AG09319 (cell line): Measurements from ENCODE around the gene ATP9A.

Experiments
- DNase-seq: peaks from one replicate; pipeline ENCODE4 v3.0.0-alpha.2; 2010; ENCODE audit warnings: low read depth; ENCODE audit errors: extremely low read depth
- TF ChIP-seq, protein P1 (sequence below): IDR thresholded peaks from 2 replicates; pipeline ENCODE4 v1.5.1; 2011; ENCODE audit warnings: low read depth, mild to moderate bottlenecking, inconsistent platforms, low read length, moderate library complexity

ATP9A gene

GRCh38 chr20:51696304-51697071 is 71.7 kb downstream of the ATP9A start:
- TF ChIP-seq, protein P1, sequence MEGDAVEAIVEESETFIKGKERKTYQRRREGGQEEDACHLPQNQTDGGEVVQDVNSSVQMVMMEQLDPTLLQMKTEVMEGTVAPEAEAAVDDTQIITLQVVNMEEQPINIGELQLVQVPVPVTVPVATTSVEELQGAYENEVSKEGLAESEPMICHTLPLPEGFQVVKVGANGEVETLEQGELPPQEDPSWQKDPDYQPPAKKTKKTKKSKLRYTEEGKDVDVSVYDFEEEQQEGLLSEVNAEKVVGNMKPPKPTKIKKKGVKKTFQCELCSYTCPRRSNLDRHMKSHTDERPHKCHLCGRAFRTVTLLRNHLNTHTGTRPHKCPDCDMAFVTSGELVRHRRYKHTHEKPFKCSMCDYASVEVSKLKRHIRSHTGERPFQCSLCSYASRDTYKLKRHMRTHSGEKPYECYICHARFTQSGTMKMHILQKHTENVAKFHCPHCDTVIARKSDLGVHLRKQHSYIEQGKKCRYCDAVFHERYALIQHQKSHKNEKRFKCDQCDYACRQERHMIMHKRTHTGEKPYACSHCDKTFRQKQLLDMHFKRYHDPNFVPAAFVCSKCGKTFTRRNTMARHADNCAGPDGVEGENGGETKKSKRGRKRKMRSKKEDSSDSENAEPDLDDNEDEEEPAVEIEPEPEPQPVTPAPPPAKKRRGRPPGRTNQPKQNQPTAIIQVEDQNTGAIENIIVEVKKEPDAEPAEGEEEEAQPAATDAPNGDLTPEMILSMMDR, result no peak
- DNase-seq, result no peak

- TF ChIP-seq, protein P1, result no peak
- peak; percentile 57 for DNase-seq
These were observed 72.5 kb downstream of the ATP9A start for GRCh38 chr20:51695574-51696303.

- TF ChIP-seq, protein P1, result no peak
- DNase-seq, result no peak
These were observed 75.3 kb downstream of the ATP9A start for GRCh38 chr20:51692806-51693400.

DNA sequence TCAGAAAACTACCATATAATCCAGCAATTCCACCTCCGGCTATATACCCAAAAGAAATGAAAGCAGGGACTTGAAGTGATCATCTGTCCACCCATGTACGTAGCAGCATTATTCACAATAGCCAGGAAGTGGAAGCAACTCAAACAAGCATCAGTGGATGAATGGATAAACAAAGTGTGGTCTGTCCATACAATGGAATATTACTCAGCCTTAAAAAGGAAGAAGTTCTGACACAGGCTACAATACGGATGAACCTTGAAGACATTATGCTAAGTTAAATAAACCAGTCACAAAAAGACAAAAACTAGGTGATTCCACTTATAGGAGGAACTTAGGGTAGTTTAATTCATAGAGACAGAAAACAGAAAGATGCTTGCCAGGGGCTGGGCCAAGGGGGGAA is 76.5 kb downstream of the ATP9A start:
- TF ChIP-seq, protein P1, result no peak

GRCh38 chr20:51688600-51689244 is 79.5 kb downstream of the ATP9A start:
- TF ChIP-seq, protein P1, result no peak
- DNase-seq, result no peak

More for the DNA sequence above, 76.5 kb downstream of the ATP9A start:
- DNase-seq, result no peak

GRCh38 chr20:51687630-51688029 is 80.6 kb downstream of the ATP9A start:
- TF ChIP-seq, protein P1, result no peak

More at GRCh38 chr20:51687630-51688029, 80.6 kb downstream of the ATP9A start:
- DNase-seq, result no peak
